A549 treated with CpdA at 1 μM for 4 hours (cell line): ENCODE results near the gene H2AZ1. TPM values are rescaled to one million over a fixed set of nuclear protein-coding genes. Genes with fewer than 3 reads are reported as not detected.

Source experiments
- total RNA-seq: library from RNA; stranded (reverse); fragments of 200-300 nt; extraction: Qiagen RNA extraction; gene quantifications from 5 replicates; pipeline ENCODE4 v1.2.3, GENCODE V29; 2022; ENCODE audit warnings: low read depth

The H2AZ1 gene
- total RNA-seq: 551 to 698 TPM (median 653 TPM) in 5 replicates

DNA sequence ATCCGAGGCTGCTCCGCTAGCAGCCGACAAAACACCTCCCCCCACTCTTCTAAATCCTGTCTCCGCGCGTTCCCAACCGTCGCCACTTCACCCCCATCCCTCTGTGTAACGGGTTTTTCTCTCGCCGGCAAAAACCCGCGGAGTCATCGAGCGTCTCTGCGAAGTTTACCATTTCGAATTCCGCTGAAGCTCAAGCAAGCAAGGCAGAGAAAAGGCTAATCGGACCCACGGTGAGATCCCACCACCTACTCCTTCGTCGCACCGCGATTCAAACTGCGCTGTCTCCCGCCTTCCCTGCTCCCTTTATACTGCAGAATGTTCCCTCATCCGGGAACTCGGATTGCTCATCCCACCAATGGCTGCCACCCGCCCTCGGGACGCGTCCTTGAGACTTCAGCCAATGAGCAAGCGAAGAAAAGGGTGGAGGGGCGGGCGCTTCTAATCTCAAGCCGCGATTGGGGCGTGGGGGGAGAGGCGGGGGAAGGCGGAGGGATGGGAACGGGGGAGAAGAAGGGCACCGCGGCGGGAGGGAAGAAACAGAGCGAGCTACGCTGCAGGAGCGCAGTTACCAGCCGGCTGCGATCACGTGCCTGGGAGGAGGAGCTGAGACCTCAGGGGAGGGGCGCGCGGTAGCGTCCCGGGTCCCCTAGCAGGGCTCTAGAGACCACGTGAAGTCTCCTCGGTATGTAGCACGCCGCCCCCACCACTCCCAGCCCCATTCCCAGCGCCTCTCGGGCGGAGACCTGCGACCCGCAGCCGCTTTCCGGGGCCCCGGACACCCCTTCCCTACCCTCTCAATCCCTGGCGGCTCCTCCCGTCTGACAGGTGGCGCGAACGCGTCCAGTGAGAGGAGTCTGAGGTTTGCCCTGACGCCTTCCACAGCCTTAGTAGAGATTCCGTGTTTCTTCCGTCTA is at the start of gene H2AZ1:
Gene H2AZ1 (minus strand): TSS at position 277 of the 914 bp plus-strand sequence. CDS start 105 bp downstream, at position 172.

DNA sequence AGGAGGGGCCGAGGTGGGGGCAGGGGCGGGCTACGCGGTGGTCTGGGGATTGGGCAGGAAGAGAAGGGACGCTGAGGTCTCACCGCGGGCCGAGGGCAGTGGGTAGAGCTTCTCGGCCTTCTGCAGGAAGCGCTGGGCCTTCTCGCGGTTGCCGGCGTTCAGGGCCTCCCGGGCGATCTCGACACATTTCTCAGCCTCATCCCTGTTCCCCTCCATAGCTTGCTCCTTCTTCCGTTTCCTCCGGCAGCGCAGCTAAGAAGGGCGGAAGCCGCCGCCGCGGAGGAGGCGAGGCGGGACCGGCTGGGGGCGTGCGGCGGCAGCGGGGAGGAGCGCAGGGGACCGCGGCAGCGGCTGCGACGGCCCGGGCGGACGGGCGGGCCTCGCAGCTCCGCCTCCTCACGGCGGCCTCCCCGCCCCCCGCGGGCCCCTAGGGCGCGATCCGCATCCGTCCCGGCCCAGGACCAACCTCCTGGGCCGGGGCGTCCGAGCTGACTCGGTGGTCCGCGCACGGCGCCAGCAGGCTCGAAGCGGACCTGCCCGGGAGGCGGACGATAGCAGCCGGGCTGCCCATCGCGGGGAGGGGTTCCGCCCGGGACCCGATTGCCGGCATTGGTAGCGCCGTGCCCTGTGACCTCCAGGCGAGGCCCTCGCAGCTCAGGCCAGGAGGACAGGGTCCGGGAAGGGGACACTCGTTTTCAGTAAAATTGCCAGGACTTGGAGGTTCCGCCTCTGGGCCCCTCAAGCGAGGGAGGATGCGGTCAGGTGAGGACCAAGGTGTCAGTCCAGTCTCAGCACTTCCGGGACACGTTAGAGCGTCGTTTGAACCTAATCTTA is 3.5 kb downstream of the H2AZ1 start, which contains the start of gene DNAJB14:
Gene DNAJB14 (minus strand): TSS at position 263 of the 834 bp plus-strand sequence. CDS start 47 bp downstream, at position 216.

Other genes starting within 250 kb of the H2AZ1 start
- gene DAPP1, start 133.4 kb downstream of the H2AZ1 start, total RNA-seq: not detected in 5 replicates
- 25.7 to 35.3 TPM (median 27.0 TPM) in 5 replicates for gene LAMTOR3, start 55.8 kb downstream of the H2AZ1 start, total RNA-seq
- gene DNAJB14, start 3.7 kb downstream of the H2AZ1 start, total RNA-seq: 9.0 to 31.3 TPM (median 17.0 TPM) in 5 replicates
- gene DDIT4L, start 240.2 kb upstream of the H2AZ1 start, total RNA-seq: 0.45 to 0.69 TPM (median 0.55 TPM) in 5 replicates